GM19328 (cell line): ENCODE data around the gene TECR.
"Not testable (repeated sequence)": the region's sequence is repeated elsewhere in the genome, so short reads cannot be mapped to it uniquely, and the experiment has no call there.

ENCODE experiments used
- ATAC-seq: cut with Tn5 transposase; IDR thresholded peaks from one replicate; pipeline ENCODE4 v1.9.1; 2021; ENCODE audit warnings: mild to moderate bottlenecking, moderate library complexity; ENCODE audit not compliant: unreplicated experiment

TECR gene

DNA sequence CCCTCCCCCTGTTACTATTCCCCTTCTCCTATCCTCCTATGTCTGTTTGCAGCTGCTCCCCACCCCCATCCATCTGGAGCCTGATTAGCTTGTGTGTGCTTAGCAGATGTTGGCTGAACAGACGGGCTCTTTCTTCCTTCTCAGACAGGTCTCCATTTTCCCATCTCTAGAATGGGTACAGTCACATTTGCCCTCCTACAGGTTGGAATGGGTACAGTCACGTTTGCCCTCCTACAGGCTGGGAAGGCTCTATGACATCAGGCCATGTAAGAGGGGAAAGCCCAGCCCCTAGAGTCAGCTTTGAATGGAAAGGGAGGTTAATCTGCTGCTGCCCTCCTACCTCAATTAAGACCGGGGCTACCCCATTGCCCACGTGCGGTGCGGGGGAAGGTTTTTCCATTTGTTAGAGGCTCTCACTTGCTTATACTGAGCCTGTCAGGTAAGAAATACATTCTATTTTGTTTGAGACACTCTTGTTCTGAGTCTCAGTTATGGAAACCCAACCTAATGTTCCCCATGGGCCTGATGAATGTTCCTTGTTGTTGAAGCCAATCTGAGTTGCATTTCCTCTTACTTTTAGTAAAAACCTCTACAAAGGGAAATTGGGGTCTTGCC is 51.3 kb downstream of the TECR start:
- ATAC-seq = no peak

DNA sequence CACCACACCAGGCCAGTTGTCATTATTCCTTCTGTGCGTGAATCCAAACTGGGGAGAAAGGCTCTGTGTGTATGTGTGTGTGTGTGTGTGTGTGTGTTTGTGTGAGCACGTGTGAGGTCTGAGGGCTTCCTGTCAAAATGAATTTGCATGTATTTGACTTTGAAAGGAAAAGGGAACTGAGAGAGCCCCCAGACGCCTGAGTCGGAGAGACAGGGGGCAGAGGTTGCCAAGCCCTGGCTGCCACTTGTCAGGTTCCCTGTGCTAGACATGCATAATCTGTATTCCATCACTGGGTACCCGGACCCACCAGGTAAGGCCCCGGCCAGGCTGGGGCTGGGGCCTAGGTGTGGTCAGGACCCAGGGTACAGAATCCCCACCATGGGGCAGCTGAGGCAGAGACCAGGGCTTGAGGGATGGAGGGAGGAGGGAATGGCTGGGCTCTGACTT is 53.5 kb downstream of the TECR start, which contains the start of gene CLEC17A:
TSS of gene CLEC17A (plus strand) at position 191 of the 447 bp plus-strand sequence. CDS start at position 268, 77 bp downstream.
- ATAC-seq = no peak

DNA sequence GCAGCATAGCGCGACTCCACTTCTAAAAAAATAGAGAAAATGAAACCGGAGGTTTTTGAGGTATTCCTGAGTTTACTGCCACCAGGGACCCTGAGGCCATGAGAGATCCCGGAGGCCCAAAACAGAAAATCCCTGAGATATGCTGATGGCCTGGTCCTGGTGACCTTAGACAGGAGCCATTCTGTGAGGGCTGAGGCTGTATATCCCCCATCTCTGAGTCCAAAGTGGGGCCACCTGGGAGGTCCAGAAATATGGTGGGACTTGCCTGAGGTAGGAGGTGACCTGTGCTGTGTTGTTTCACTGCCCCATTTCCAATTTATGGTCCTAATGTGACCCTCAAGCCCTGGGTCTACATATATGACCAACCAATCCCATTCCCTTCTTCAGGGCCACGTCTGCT is 55.0 kb downstream of the TECR start:
- ATAC-seq = not testable (repeated sequence)

DNA sequence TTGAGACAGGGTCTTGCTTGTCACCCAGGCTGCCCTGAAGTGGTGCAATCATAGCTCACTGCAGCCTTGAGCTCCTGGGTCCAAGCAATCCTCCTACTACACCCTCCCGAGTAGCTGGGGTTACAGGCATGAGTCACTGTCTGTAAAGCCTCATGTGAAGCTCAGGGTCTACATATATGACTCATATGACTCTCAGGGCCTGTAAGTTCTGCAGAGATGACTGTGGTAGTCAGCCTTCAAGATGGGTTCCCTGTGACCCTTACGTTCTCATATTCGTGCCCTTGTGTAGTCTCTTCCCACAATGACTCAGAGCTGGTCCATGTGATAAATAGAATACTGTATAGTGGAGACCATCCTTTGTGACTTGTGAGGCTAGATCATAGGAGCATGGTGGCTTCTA is 55.8 kb downstream of the TECR start:
- not testable (repeated sequence) for ATAC-seq

DNA sequence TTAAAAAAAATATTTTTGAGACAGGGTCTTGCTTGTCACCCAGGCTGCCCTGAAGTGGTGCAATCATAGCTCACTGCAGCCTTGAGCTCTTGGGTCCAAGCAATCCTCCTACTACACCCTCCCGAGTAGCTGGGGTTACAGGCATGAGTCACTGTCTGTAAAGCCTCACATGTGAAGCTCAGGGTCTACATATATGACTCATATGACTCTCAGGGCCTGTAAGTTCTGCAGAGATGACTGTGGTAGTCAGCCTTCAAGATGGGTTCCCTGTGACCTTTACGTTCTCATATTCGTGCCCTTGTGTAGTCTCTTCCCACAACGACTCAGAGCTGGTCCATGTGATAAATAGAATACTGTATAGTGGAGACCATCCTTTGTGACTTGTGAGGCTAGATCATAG is 60.0 kb downstream of the TECR start:
- not testable (repeated sequence) for ATAC-seq

DNA sequence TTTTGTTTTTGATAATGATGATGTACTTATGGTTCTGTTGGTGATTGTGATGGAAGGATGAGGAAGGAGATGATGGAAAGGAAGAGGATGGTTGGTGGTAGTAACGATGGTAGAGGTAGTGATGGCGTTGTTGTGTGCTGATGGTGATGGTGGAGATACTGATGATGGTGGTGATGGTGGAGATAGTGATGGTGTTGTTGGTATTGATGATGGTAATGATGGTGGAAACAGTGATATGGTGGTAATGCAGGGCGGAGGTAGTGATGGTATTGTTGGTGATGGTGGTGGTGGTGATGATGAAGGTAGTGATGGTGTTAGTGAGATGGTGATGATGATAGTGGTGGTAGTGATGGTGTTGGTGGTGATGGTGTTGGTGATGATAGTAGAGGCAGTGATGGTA is 66.2 kb downstream of the TECR start:
- no peak for ATAC-seq

DNA sequence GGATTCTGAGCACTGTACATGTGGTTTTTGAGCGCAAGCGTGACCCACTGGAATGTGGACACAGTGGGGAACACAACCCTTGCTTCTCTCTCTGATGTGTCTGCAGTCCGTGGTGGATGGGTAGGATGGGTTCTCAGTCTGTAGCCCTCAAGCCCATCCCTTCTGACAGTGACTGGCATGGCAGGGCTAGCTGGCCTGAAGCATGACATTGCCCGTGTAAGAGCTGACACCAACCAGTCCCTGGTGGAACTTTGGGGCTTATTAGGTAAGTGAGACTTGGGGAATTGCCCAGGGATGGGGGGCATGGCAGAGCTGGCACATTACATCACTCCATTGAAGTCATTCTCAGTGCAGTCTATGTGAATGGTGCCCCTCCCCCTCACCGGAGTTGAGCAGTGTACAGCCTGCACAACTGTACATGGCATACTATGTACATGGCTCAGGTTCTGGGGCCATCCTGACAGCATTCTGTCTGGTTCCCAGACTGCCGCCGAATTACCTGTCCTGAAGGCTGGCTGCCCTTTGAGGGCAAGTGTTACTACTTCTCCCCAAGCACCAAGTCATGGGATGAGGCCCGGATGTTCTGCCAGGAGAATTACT is 70.3 kb downstream of the TECR start:
- no peak for ATAC-seq

DNA sequence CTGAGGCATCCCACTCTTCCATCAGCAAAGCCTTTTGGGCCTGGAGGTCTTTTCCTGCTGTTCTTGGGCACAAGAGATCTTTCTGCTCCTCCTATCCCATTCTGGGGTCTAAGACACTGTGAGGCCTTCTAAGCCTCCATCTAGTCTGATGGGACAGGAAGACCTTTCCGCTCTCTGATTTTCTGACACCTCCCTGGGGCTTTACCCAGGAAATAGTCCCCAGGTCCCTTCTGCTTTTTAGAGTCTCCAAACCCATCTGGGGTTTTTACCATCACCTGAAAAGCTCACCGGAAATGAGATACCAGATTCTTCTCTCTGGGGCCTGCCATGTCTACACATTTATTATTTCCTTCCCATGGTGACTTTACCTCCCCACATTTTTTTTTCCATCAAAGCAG is 74.6 kb downstream of the TECR start:
- peak; percentile 58 for ATAC-seq

DNA sequence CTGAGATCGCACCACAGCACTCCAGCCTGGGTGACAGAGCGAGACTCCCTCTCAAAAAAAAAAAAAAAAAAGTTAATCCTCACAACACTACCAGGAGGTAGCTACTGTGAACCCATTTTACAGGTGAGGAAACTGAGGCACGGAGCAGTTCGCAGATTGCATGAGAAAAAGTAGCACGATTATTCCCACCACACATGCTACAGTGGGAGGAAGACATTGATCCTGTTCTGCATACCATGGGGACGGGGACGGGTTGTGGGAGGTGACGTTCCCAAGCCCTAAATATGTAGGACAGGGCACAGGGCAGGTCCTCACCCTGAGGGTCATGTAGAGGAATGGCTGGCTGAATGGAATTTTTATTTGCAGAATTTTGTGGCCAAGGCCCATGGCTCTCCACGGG is 77.2 kb downstream of the TECR start:
- no peak for ATAC-seq

DNA sequence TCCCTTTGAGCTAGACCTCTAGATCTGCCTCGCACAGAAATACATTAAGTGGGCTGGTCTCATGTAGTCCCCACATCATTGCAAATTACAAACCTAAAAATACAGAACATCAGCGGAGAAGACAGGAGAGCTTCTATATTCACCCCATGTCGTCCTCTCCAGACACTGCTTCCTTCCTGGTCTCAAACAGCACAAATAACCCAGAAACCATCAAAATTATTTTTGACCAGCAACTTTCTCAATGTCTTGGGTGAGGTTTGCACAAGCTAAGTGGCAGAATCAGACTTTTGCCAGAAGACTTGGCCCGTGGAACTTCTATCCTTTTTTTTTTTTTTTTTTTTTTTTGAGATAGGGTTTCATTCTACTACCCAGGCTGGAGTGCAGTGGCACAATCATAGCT is 81.7 kb downstream of the TECR start:
- ATAC-seq = no peak

DNA sequence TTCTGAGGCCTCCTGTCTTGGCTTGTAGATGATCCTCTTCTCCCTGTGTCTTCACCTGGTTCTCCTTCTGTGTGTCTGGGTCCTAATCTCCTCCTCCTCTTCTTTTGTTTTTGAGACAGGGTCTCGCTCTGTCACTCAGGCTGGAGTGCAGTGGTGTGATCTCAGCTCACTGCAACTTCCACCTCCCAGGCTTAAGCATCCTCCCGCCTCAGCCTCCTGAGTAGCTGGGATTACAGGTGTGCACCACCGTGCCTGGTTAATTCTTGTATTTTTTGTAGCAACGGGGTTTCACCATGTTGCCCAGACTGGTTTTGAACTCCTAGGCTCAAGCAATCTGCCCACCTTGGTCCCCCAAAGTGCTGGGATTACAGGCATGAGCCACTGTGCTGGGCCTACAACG is 82.8 kb downstream of the TECR start:
- ATAC-seq = not testable (repeated sequence)

DNA sequence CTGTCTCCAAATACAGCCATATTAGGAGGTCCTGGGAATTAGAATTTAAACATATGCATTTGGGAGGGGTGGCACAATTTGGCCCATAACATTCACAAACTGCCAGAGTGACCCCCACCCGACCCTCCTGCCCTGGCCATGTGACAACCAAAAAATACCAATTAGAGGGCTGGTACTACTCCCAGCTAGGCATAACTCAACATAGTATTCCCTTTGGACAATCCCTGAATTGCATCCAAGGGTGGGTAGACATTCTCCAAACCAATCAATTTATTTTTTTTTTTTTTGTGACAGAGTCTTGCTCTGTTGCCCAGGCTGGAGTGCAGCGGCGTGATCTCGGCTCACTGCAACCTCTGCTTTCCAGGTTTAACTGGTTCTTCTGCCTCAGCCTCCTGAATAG is 83.3 kb downstream of the TECR start:
- ATAC-seq = no peak

DNA sequence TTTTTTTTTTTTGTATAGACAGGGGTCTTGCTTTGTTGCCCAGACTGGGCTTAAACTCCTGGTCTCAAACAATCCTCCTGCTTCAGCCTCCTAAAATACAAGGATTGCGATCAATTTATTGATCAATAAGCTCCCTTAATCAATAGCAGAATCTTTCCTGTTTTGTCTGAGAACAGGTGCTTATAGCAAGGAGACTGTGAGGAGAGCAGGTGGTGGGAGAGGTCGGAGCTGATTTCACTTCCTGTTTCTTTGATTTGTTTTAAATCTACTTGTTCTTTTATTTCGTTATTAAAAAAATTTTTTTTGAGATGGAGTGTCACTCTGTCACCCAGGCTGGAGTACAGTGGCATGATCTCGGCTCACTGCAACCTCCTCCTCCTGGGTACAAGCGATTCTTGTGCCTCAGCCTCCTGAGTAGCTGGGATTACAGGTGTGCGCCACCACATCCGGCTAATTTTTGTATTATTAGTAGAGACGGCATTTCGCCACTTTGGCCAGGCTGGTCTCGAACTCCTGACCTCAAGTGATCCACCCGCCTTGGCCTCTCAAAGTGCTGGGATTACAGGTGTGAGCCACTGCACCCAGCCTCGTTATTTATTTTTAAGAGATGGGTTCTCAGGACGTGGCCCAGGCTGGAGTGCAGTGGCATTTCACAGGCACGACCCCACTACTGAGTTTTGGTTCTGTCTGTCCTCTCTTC is 84.2 kb downstream of the TECR start:
- ATAC-seq = not testable (repeated sequence)

DNA sequence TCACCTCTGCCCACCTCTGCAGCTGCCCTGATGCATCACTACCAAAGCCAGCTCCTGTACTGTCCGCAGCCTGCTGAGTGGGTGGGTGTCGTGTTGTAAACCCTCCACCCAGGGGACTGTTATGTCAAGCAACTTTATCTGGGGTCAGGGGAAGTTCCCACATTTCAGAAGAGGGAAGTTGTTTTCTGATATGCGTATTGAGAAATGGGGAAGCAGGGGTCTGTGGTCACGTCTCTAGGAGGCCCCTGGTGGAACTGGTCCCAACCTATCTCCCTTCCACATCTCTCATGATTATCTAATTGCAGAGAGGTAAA is 84.7 kb downstream of the TECR start:
- ATAC-seq = no peak
